Amygdala (tissue), 56 donors: ENCODE measurements around the gene TCEAL4.
"Not testable (repeated sequence)": the region's sequence is repeated elsewhere in the genome, so short reads cannot be mapped to it uniquely, and the experiment has no call there.

Experiments used
- DNase-seq, 56 donors: peaks; one replicate each; lab custom pipeline; 2025; lab: John Stamatoyannopoulos, UW

The TCEAL4 gene

DNA sequence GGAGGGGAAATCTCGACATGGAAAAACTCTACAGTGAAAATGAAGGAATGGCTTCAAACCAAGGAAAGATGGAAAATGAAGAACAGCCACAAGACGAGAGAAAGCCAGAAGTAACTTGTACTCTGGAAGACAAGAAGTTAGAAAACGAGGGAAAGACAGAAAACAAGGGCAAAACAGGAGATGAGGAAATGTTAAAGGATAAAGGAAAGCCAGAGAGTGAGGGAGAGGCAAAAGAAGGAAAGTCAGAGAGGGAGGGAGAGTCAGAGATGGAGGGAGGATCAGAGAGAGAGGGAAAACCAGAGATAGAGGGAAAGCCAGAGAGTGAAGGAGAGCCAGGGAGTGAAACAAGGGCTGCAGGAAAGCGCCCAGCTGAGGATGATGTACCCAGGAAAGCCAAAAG is 1.3 kb downstream of the TCEAL4 start:
- DNase-seq = no peak

DNA sequence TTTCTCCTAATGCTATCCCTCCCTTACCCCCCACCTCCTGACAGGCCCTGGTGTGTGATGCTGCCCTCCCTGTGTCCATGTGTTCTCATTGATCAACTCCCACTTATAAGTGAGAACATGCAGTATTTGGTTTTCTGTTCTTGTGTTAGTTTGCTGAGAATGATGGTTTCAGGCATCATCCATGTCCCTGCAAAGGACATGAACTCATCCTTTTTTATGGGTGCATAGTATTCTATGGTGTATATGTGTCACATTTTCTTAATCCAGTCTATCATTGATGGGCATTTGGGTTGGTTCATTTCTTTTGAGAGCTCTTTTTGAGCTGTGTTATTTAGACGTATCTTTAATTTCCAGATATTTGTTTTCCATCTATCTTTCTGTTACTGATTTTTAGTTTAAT is 7.0 kb downstream of the TCEAL4 start:
- not testable (repeated sequence) for DNase-seq

DNA sequence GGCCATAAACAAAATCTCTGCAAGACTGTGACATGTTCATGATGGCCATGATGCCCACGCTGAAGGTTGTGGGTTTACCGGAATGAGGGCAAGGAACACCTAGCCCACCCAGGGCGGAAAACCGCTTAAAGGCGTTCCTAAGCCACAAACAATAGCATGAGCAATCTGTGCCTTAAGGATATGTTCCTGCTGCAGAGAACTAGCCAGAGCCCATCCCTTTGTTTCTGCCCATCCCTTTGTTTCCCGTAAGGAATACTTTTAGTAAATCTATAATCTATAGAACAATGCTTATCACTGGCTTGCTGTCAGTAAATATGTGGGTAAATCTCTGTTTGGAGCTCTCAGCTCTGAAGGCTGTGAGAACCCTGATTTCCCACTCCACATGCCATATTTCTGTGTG is 9.9 kb downstream of the TCEAL4 start:
- DNase-seq = not testable (repeated sequence)

DNA sequence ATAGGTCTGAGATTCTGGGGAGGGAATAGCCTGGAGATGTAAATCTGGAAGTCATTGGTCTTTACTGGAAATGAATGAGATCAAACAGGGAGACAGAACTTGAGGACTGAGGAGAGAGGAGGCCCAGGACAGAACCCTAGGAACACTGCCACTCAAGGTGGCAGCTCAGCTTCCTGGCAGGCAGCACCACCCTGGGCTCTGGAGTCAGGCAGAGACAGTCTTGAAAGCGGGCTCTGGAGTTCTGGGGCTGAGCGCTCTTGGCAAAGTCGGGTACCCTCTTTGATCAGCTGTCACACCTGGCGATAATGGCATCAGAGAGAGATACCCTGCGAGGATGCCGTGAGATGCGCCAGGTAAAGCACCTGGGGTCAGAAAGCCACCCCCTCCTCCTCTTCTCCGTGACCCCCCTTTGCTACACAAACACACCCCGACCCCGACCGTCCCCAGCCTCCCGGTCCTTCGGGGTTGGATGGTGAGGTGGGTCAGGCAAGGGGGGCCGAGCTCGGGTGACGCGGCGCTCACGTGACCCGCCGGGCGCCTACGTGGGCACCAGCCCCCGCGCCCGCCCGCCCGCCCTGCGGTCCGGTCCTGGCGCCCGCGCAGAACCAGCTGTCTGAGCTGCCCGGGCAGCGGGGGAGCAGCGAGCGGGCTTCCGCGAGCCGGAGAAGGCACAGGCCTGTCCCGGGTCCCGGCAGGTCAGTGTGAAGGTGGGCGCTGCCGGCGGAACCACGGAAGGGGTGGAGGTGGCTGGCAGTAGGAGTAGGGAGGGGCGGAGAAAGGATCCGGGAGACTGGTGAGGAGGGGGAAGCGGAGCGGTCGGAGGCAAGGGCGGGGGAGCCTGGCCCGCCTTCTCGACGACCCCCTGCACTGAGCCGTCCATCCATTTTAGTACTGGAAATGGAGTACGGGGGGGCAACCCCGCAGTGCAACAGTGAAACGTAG is 22.3 kb downstream of the TCEAL4 start, which contains the start of gene TCEAL3:
Gene TCEAL3 (plus strand): TSS at position 600 of the 942 bp plus-strand sequence. CDS start 1,102 bp downstream, outside the sequence.
- DNase-seq = peak in 51 of 56 donors; percentile 1 to 78 (median 34)

DNA sequence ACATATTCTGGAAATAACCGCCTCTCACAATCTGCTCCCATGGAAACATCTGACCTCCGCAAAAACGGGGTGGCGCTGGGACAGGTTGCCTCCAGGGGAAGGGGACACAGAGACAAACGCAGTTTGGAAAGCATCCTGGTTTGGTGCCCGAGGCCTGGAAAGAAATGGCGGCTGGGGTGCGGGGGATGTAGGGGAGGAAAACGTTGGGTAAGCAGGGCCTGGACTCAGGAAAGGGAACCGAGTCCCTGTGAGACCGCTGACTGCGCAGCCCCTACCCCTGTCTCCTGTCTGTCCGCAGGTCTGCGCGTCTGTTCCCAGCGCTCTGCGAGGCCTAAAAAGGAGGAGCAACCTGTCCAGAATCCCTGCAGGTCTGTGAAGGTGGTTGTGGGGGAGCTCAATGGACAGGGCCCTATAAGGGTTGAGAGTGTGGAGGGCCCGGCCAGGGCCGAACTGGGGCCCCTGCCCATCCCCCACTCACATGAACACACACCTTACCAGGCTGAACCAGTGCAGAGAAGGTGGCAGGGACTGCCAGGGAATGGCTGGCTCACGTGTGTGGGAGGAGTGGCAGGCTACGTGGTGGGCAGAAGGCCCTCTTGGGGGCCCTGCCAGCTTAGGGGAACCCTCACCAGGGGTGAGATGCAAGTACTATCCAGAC is 23.1 kb downstream of the TCEAL4 start:
- peak in 14 of 56 donors; percentile 2 to 52 (median 14) for DNase-seq

DNA sequence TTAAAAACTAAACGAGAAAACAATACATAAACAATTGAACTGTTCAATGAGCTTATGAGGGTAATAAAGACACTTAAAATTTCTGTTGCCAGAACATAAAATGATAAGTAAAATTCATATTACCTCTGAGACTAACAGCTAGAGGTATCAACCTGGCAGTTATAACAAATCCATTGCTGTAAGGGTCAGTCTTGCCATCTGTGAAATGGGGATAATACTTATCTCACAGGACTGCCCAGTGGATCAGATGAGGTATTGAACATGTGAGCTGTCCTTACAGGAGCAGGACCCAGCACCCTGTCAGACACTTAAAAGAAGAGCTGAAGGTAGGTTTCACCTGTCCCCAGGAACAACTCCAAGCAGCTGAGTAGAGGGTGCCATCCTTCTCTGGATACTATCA is 25.0 kb downstream of the TCEAL4 start:
- DNase-seq = no peak

DNA sequence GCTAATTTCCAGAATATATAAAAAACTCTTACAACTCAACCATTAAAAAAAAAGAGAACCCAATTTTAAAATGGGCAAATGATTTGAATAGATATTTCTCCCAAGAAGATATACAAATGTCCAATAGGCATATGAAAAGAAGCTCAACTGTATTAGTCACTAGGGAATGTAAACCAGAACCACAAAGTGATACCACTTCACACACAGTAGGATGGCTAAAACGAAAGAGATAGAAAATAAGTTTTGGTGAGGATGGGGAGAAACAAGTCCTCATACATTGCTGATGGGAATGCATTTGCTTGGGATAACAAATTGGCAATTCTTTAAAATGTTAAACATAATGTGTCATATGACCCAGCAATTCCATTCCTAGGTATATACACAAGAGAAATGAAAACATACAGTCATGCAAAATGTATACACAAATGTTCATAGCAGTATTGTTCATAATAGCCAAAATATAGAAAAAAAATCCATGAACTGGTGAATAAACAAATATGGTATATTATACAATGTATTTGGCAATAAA is 28.1 kb downstream of the TCEAL4 start:
- DNase-seq = no peak

DNA sequence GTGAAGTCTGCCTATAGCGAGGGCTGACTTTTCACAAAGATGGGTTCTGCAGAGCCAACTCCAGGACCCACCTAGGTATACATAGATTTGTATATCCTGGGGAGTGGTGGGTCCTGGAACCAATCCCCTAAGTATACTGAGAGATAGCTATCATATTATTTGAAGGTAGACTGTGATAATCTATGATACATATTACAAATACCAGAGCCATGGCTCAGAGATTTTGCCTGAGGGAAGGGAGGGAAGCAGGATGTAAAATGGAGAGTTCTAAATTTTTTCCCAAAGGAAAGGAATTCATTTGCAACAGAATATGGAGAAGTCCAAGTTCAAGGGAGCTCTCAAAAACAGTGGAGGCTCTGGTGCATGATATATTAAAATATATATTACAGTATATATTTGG is 29.7 kb downstream of the TCEAL4 start:
- no peak for DNase-seq

DNA sequence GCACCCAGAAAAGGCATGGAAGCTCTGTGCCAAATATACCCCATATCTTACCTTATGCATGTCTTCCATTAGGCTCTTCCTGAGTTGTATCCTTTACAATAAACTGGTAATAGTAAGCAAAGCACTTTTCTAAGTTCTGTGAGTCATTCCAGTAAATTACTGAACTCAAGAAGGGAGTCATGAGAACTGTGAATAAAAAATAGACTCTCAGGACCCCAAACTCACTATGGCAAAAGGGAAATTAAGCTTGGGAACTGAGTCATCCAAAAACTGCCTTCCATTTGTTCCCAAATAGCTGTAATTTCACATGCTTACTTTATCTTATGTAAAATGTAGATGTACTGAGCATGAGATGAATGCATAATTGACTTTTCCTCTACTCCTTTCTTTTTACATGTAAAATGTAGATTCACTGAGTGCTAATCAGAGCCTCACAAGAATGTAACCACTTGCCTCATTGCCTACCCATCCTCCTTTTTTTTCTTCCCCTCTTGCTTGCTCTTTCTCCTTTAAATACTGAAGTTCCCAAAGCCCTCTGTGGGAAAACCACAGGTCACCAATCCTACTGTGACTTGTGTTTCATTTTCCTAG is 30.6 kb downstream of the TCEAL4 start:
- DNase-seq = no peak

DNA sequence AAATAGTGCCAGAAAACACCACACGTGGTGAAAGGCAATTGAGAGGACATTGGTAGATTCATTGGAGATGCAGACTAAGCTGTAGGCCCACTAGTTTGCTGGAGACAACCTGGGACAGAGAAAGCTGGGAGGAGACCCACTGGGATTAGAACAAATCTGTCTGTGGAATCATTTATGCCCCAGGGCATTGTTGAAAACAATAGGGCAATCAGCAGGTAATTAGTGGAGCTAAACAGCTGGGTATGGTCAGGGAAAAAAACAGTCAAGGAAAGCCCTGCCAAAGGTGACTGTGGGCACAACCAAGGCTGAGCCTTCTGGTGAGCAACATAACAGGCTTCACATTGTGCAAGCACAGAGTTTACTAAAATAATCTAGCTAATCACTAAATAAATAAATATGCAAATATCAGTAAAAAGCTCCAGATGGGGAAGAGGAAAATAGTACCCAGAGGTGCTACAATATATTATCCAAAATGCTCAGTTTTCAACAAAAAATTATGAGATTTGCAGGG is 31.4 kb downstream of the TCEAL4 start:
- DNase-seq = no peak

DNA sequence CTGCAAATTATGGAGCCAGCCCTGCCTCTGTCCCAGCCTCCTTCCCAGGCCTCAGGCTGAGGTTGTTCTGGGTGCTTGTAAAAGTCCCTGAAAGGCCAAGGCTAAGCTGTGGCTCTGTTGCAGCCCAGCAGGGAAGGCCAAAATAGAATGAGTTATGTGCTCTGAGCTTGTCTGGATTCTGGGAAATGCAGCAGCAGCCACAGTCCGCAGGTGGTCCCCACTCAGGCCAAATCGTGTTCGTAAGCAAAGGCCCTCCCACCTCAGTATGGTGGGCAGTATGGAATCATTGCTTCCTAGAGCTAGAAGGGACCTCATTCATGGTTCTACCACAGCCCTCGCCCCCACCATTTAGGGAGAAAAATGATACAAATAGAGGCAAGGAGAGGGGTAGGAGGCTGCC is 38.8 kb downstream of the TCEAL4 start:
- DNase-seq = no peak

DNA sequence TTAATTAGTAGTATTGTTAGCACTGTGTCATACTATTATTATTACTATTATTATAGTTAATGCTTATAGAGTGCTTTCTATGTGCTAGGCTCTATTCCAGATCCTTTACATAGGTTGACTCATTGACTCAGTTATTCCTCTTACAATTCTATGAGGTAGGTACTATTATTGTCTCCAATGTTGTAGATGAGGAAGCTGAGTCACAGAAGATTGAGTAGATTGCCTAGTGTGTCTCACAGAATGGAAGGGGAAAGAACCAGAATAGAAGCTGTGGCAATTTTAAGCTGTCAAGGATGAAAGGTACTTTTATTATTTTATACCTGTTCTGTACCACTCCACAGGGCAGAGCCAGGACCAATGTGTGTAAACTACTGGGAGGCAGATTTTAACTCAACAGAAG is 41.5 kb downstream of the TCEAL4 start:
- DNase-seq = no peak

DNA sequence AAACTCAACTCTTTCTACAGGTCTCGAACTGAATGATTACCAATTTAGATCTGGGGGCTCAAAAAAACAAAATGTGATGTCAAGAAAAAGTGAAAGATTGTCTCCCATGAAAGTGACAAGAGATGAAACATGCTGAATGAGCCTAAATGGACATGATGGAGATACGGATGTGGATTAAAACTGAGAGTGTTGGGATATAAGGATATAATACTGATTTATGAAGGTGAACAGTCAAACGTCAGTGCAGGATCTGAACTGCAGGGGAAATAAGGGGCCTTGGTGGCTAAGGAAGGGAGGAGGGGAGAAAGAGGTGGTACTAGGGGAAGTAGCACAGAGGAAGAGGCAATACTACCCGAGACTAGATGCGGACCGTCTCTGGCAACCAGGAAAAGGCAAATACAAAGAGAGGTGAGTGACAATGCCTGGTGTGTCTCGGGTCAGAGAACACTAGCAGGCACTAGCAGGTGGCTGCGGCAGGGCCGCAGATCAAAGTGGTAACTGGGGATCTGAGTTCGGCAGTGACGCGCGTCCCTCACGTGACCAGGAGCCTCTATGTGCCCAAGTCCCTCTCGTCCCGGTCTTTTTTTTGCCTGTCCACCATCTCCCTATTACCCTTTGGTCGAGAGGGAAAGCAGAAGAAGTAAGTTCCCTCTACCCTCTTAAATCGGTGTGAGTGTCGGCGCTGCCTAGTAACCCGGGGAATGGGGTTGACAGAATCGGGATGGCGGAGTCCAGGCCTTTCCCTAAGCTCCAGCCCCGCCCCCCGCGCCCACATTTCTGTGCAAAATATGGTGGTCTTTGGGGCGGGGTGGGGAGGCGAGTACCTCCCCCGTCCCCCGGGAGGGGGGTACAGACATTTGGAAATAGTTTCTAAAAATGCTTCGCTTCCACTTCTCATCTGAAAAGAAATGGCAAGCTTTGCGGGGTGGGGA is 43.3 kb downstream of the TCEAL4 start, which contains the start of gene TCEAL1:
Gene TCEAL1 (plus strand): TSS at position 590 of the 932 bp plus-strand sequence. CDS start 942 bp downstream, outside the sequence.
- DNase-seq = peak in 53 of 56 donors; percentile 1 to 78 (median 47)

DNA sequence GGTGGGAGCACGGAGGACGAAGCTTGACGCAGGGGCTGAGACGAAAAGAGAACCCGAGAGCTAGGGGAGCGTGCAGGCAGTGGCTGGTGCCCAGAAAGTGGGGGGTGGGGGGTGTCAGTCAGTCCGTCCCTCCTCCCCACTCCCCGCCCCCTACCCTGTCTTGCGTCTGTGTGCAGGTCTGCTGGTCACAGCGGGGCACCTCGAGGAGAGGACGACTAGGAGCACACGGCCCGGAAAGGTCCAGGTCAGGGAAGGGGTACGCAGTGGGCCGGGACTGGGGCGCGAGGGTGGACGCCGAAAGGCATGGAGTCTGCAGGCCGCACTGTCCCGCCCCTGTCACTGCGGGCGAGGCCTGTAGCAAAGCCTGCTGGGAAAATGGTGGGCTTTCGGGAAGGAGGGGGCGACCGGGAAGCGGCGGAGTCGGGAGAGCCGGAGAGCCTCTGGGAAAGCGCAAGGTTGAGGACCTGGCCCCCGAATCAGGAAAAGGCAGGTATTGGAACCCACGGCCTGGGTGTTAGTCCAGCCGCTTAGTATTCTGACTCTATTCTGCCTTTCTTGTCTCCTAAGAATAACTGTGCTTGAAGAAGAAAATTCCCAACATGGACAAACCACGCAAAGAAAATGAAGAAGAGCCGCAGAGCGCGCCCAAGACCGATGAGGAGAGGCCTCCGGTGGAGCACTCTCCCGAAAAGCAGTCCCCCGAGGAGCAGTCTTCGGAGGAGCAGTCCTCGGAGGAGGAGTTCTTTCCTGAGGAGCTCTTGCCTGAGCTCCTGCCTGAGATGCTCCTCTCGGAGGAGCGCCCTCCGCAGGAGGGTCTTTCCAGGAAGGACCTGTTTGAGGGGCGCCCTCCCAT is 44.2 kb downstream of the TCEAL4 start:
- peak in 55 of 56 donors; percentile 5 to 77 (median 54) for DNase-seq

DNA sequence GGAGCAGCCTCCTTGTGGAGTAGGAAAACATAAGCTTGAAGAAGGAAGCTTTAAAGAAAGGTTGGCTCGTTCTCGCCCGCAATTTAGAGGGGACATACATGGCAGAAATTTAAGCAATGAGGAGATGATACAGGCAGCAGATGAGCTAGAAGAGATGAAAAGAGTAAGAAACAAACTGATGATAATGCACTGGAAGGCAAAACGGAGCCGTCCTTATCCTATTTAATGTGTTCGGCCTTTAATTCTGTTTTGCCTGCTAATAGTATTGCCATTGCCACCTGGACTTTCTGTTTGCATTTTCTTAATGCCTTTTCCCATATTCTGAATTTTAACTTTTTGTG is 44.8 kb downstream of the TCEAL4 start:
- no peak for DNase-seq

DNA sequence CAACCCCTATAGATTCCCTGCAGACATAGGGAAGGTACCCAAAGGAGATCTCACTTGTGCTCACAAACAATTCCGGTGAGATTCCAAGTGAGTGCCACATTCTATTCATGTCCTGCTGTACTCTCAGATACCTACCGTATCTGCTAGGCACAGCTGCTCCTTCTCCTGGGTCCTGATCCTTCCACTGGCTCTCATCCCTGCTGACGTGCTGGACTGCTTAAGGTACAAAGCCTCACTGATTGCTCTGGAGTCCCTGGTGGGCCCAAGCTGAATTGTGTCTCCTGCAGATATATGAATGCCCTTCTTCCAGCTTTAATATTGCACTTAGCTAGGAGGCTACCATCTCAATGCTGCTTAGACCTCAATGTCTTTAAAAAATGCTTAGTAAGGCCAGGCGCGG is 45.8 kb downstream of the TCEAL4 start:
- DNase-seq = no peak

DNA sequence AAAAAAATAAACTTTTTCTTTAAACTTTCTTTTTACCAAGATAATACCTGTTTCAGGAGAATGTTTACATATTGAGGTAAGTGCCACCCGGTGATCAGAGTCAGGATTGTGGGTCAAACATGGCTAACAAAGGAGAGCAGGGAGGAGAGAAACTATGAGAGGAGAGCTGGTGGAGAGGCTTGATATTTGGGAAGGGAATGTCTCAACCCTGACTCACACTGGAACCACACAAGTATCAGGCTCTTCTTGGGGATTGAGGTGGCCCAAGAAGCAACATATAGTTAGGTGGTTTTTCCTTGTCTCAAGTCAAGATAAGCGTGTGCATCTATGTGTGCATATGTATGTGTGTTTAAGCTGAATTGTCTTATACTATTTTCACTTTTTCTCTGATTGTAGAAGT is 50.1 kb downstream of the TCEAL4 start:
- DNase-seq = no peak
